ENCODE results near the gene ASB18.

Gene ASB18

GRCh38 chr2:236214376-236214995 lies 49.7 kb downstream of the ASB18 start:
- DNase-seq (ENCODE audit: low read depth), result no peak
- H3K4me3 ChIP-seq (ENCODE audit: control insufficient read depth, low read depth, low read length), result no peak overlapping the region
- TF ChIP-seq CTCF (IDR thresholded peaks at IDR 0.05; ENCODE audit: control insufficient read depth, insufficient read depth, low read depth, low read length, missing control alignments), result no peak

GRCh38 chr2:236211296-236211695 lies 52.9 kb downstream of the ASB18 start:
- no peak overlapping the region for H3K4me3 ChIP-seq (ENCODE audit: control insufficient read depth, low read depth, low read length)
- TF ChIP-seq CTCF (IDR thresholded peaks at IDR 0.05; ENCODE audit: control insufficient read depth, insufficient read depth, low read depth, low read length, missing control alignments), result no peak

GRCh38 chr2:236210536-236210935 lies 53.7 kb downstream of the ASB18 start:
- TF ChIP-seq CTCF (IDR thresholded peaks at IDR 0.05; ENCODE audit: control insufficient read depth, insufficient read depth, low read depth, low read length, missing control alignments), result no peak
- DNase-seq (ENCODE audit: low read depth), result no peak
- no peak overlapping the region for H3K4me3 ChIP-seq (ENCODE audit: control insufficient read depth, low read depth, low read length)

More at GRCh38 chr2:236211296-236211695, 52.9 kb downstream of the ASB18 start:
- DNase-seq (ENCODE audit: low read depth), result no peak

- no peak for DNase-seq (ENCODE audit: low read depth)
- H3K4me3 ChIP-seq (ENCODE audit: control insufficient read depth, low read depth, low read length), result no peak overlapping the region
- no peak for TF ChIP-seq CTCF (IDR thresholded peaks at IDR 0.05; ENCODE audit: control insufficient read depth, insufficient read depth, low read depth, low read length, missing control alignments)
These were observed 54.2 kb downstream of the ASB18 start for GRCh38 chr2:236209996-236210395.

- DNase-seq (ENCODE audit: low read depth), result no peak
- H3K4me3 ChIP-seq (ENCODE audit: control insufficient read depth, low read depth, low read length), result no peak overlapping the region
- TF ChIP-seq CTCF (IDR thresholded peaks at IDR 0.05; ENCODE audit: control insufficient read depth, insufficient read depth, low read depth, low read length, missing control alignments), result no peak
These were observed 54.7 kb downstream of the ASB18 start for GRCh38 chr2:236209535-236209934.

- DNase-seq (ENCODE audit: low read depth), result no peak
- no peak for TF ChIP-seq CTCF (IDR thresholded peaks at IDR 0.05; ENCODE audit: control insufficient read depth, insufficient read depth, low read depth, low read length, missing control alignments)
- H3K4me3 ChIP-seq (ENCODE audit: control insufficient read depth, low read depth, low read length), result no peak overlapping the region
These were observed 55.9 kb downstream of the ASB18 start for GRCh38 chr2:236208019-236208926.

Measured in AG09309 (cell line).